HG02938 (cell line): ENCODE measurements around the gene NDUFA5.
"Not testable (repeated sequence)": the region's sequence is repeated elsewhere in the genome, so short reads cannot be mapped to it uniquely, and the experiment has no call there.

Experiments
- ATAC-seq: cut with Tn5 transposase; IDR thresholded peaks from one replicate; pipeline ENCODE4 v1.9.1; 2021; ENCODE audit warnings: mild to moderate bottlenecking, moderate library complexity; ENCODE audit not compliant: unreplicated experiment

NDUFA5 gene

DNA sequence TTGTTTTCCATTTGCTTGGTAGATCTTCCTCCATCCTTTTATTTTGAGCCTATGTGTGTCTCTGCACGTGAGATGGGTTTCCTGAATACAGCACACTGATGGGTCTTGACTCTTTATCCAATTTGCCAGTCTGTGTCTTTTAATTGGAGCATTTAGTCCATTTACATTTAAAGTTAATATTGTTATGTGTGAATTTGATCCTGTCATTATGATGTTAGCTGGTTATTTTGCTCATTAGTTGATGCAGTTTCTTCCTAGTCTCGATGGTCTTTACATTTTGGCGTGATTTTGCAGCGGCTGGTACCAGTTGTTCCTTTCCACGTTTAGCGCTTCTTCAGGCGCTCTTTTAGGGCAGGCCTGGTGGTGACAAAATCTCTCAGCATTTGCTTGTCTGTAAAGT lies 31.1 kb downstream of the NDUFA5 start:
- not testable (repeated sequence) for ATAC-seq

DNA sequence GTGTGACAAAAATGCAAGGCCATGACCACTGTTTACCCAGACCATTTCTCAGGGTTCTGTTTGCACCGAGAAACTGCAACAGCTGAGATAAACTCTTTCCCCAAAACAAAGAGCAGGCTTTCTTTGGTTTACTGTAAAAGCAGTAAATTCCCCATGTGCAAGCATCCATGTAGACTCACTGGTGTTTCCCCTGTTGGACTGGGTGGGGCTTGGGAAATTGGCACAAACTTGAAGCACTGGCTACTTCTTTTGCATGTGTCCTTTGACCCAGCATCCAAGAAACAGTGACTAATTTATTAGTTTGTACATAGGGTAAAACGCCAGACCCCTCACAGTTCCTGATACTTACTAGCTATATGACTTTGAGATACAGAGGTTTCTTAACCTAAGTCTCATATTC lies 35.6 kb downstream of the NDUFA5 start:
- ATAC-seq: no peak

DNA sequence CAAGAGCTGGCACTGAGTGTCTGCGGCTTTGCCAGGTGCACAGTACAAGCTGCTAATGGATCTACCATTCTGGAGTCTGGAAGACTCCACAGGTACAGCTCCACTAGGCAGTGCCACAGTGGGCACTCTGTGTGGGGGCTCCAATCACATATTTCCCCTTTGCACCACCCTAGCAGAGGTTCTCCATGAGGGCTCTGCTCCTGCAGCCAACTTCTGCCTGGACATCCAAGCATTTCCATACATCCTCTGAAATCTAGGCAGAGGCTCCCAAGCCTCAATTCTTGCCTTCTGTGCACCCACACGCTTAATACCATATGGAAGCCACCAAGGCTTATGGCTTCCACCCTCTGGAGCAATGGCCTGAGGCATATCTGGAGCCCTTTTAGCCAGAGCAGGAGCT lies 52.4 kb downstream of the NDUFA5 start:
- ATAC-seq: no peak

DNA sequence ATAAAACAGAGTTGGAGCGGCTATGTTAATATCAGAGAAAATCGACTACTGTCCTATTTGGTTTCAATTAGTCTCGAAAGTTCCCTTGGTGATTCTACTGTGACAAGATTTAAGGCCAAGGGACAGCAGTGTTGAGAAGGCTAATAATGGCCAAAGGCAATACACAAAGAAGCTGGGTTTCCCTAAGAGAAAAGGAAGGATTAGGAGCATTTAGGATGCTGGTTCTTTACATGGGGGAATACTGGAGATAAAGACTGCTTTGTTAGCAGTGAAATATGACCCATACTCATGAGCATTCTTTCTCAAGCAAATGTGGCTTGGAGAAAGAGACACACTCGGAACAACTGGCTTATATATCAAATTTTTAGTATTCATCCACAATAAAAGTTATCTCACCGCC lies 55.4 kb downstream of the NDUFA5 start:
- ATAC-seq: no peak

DNA sequence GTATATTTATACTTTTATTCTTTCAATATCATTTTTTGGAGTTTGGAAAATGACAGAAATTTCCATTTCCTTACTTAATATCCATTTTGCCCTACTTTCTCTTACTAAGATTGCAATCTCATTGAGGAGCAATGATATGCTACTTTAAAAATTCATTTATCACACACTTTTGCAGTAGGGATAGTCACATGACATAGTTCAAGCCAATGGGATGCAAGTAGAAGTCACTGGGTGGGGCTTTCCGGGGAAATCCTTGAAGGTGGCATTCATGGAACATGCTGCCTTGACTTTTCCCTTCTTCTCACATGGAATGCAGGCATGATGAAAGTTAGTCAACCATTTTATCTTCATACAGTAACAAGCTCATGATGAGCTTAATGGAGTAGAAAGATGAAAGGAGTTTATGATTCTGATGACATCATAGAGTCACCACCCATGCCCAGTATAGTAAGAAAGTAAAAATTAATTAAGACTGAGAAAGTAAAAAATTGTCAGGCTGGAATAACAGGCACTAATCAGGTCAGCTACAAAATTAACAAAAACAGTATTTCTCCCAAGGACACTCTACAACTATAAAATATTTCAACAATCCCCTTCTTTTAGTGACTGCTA lies 56.6 kb downstream of the NDUFA5 start:
- ATAC-seq: no peak

DNA sequence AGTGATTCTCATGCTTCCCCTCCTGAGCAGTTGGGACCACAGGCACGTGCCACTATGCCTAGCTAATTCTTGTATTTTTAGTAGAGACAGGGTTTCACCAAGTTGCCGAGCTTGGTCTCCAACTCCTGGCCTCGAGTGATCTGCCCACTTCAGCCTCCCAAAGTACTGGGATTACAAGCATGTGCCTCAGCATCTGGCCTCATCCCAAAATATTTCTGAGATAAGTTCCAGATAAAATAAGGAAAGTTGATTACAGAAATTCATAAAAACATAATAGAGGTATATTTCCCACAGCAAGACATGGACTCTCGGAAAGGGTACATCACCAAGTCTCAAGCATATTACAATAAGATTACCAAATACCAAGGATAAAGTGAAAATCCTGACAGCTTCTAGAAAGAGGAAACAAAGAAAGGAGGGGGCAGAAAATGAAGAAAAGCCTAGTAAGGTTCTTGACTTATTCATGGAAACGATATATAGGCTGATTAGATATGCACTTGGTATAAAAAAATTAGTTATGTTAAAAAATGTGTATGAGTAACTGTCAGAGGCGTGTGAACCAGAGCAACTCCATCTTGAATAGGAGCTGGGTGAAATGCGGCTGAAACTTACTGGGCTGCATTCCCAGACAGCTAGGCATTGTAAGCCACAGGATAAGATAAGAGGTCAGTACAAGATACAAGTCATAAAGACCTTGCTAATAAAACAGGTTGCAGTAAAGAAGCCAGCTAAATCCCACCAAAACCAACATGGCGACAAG lies 58.2 kb downstream of the NDUFA5 start:
- no peak for ATAC-seq

DNA sequence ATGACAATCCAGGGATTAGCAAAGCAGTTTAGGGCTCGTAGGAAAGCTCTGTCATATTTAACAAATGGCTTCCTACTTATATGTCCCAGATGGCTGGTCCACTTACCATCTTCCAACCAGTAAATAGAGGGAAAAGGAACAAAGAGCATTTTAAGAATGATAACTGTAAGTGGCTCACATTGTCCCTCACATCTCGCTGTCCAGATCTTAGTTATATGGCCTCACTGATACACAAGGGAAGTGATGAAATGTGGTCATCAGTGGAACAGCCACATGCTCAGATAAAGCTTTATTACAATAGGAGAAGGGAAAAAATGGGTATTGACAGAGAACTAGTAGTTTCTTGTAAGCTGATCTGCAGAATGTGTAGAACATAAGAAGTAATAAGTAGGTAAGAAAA lies 59.0 kb downstream of the NDUFA5 start:
- ATAC-seq: no peak

DNA sequence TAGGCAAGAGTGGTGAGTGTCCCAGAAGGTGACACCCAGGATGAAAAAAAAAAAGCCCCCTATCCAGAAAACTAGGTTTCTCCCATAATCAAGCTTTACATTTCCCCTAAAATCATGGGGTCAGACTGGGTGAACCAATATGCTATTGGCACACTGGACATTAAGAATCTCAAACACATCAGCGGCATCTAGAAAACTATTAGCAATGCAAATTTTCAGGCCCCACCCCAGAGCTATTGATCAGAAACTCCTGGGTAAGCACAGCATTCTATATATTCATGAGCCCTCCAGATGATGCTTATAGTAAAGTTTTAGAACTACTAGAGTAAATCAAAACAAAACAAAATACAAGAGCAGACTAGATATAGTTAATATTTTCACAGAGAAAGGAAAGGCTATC lies 59.6 kb downstream of the NDUFA5 start:
- ATAC-seq: no peak

DNA sequence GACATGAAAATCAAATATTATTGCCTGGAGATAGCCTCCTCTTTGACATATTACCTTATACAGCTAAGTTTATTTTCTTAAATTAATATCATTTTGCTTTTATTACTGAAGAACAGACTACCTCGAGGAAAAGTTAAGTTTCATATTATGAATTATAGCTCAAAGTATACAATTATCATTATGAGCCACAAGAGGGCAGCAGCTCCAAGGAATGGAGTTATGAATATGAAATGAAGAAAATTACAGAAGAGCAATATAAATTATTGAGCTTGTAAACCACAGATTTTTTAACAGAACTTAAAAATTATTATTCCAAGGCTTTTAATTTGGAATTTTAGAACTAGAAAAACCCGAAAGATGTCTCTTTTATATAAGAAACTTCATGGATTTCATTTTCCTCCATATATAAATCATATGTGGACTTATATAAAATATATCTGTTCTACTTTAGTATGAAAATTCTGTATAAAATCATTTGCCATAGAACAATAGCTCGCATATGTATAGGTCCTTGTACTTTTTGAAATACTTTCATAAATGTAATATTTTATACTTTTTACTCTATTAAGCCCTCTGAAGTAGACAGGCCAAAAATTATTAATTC lies 63.3 kb downstream of the NDUFA5 start:
- peak; percentile 54 for ATAC-seq

DNA sequence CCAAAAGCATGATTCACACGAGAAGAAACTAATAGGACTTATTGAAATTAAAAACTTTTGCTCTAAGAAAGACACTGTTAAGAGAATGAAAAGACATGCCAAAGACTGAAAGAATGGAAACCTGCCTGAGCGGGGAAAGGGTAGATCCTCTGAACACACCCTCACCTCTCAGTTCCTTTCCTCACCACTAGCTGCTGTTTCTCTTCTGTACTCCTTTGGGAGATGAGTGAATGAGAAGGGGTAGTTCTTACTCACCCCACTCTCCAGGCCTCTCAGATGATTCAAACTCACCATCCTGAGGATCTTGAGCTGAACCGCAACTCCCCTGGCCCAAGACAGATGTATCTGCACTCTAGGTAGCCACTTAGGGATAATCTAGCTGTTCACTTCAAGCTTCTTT lies 65.1 kb downstream of the NDUFA5 start:
- peak; percentile 93 for ATAC-seq
